PC-3 (cell line): ENCODE data around the gene SPOP.

ENCODE experiments used
- EZH2phosphoT487 ChIP-seq: fragments of 300-600 bp; sonication (generic); IDR thresholded peaks from 2 replicates; pipeline ENCODE4 v1.6.1; 2018; ENCODE audit warnings: mild to moderate bottlenecking, antibody characterized with exemption, low read length, borderline replicate concordance
- TF ChIP-seq, protein P1 (sequence below): fragments of 300-600 bp; sonication (generic); conservative IDR thresholded peaks from 2 replicates; pipeline ENCODE4 v1.5.1; 2017; ENCODE audit warnings: antibody characterized with exemption, low read depth, mild to moderate bottlenecking, low read length

DNA sequence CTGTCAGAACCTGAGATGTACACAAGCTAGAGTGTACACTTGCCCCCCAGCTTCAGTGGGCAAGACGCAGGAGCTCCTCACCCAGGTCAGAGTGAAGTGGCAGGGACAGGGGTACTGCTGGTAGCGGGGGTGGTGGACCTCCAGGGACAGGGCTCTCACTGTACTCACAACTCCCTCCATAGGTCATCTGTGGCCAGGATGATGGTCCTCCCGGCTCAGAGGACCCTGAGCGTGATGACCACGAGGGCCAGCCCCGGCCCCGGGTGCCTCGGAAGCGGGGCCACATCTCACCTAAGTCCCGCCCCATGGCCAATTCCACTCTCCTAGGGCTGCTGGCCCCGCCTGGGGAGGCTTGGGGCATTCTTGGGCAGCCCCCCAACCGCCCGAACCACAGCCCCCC lies 99.5 kb downstream of the SPOP start:
- TF ChIP-seq, protein P1, sequence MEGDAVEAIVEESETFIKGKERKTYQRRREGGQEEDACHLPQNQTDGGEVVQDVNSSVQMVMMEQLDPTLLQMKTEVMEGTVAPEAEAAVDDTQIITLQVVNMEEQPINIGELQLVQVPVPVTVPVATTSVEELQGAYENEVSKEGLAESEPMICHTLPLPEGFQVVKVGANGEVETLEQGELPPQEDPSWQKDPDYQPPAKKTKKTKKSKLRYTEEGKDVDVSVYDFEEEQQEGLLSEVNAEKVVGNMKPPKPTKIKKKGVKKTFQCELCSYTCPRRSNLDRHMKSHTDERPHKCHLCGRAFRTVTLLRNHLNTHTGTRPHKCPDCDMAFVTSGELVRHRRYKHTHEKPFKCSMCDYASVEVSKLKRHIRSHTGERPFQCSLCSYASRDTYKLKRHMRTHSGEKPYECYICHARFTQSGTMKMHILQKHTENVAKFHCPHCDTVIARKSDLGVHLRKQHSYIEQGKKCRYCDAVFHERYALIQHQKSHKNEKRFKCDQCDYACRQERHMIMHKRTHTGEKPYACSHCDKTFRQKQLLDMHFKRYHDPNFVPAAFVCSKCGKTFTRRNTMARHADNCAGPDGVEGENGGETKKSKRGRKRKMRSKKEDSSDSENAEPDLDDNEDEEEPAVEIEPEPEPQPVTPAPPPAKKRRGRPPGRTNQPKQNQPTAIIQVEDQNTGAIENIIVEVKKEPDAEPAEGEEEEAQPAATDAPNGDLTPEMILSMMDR, result no peak
- TF ChIP-seq EZH2phosphoT487, result no peak
